DOHH2 (cell line): ENCODE data around the gene NRK.
"Not testable (repeated sequence)": the region's sequence is repeated elsewhere in the genome, so short reads cannot be mapped to it uniquely, and the experiment has no call there.

Experiments
- EZH2phosphoT487 ChIP-seq: fragments of 200-600 bp; sonication (generic); IDR thresholded peaks from 2 replicates; pipeline ENCODE4 v1.6.1; 2017; ENCODE audit warnings: borderline replicate concordance, mild to moderate bottlenecking, antibody characterized with exemption, low read length, moderate library complexity, mixed read lengths
- TF ChIP-seq, protein P1 (sequence below): fragments of 200-600 bp; sonication (generic); IDR thresholded peaks from one replicate; pipeline ENCODE4 v1.5.1; 2014; ENCODE audit warnings: antibody characterized with exemption, mild to moderate bottlenecking, low read depth, low read length; ENCODE audit not compliant: poor library complexity, severe bottlenecking

DNA sequence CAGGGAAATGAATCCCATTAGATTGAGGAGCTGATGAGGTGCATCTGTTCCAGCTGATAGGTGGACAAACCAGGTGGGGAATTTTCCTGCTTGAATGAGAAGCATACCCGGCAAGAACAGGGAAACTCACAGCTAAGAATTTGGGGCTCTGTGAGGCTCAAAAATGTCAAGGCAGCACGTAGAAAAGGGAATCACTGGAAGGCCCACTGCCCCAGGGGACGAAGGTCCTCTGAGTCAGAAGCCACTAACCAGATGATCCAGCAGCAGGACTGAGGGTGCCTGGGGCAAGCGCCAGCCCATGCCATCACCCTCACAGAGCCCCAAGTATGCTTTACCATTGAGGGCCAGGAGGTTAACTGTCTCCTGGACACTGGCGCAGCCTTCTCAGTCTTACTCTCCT is 178.3 kb downstream of the NRK start:
- TF ChIP-seq, protein P1, sequence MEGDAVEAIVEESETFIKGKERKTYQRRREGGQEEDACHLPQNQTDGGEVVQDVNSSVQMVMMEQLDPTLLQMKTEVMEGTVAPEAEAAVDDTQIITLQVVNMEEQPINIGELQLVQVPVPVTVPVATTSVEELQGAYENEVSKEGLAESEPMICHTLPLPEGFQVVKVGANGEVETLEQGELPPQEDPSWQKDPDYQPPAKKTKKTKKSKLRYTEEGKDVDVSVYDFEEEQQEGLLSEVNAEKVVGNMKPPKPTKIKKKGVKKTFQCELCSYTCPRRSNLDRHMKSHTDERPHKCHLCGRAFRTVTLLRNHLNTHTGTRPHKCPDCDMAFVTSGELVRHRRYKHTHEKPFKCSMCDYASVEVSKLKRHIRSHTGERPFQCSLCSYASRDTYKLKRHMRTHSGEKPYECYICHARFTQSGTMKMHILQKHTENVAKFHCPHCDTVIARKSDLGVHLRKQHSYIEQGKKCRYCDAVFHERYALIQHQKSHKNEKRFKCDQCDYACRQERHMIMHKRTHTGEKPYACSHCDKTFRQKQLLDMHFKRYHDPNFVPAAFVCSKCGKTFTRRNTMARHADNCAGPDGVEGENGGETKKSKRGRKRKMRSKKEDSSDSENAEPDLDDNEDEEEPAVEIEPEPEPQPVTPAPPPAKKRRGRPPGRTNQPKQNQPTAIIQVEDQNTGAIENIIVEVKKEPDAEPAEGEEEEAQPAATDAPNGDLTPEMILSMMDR = not testable (repeated sequence)
- not testable (repeated sequence) for TF ChIP-seq EZH2phosphoT487
